CD4-positive, alpha-beta T cell treated with Interferon alpha-2 for 1 hour (primary cell): ENCODE results near the gene TBC1D17.
A peak's percentile ranks its signal among the peaks of the same experiment; 100 is the strongest.

Source experiments
- DNase-seq, 2 donors: peaks; one replicate each; pipeline ENCODE4 v3.0.0-alpha.2; 2020 to 2022

TBC1D17 gene

DNA sequence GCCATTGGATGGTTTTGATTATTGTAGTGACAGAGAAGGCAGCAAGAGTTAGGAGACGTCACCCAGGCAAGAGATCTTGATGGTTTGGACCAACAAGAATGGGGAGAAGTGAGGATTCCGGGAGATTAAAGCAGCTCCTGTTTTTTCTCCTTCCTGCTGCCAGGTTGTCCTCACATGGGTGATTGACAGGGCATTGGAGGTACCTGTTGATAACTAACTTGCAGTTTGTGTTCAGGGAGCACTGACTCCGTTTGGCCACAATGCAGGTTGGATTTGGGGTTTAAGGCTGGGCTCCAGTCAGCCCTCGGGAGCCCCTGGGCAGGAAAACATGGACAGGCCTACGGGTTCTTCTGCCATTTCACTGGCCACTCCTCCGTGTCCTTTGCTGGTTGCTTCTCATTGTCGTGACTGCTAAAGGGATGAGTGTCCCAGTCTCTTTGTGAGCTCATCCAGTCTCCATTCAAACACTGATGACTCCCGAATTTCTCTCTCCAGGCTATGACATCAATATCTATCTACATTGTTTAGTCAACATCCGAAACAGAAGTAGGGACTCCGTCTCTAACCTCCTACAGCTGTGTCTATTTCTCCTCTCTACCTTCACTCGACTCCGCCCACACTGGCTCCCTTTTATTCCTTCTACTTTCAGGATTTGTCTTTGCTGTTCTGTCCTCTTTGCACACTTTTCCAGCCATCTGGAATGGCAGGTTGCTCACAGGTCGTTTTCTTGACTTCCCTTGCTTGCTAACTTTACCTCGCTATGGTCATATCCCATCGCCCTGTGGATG is 27.9 kb upstream of the TBC1D17 start:
- no peak for DNase-seq

DNA sequence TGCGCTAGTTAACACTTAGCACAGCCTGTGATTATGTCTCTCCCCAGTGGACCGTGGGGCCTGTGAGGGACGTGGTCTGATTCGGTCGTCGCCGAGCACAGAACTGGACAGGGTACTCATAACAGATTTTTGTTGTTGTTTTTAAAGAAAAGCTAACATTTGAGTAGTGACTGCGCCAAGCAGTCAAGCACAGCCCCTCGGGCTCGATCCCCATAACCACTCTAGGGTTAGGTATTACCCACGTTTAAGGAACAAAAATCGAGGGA is 27.3 kb upstream of the TBC1D17 start:
- DNase-seq, result no peak

DNA sequence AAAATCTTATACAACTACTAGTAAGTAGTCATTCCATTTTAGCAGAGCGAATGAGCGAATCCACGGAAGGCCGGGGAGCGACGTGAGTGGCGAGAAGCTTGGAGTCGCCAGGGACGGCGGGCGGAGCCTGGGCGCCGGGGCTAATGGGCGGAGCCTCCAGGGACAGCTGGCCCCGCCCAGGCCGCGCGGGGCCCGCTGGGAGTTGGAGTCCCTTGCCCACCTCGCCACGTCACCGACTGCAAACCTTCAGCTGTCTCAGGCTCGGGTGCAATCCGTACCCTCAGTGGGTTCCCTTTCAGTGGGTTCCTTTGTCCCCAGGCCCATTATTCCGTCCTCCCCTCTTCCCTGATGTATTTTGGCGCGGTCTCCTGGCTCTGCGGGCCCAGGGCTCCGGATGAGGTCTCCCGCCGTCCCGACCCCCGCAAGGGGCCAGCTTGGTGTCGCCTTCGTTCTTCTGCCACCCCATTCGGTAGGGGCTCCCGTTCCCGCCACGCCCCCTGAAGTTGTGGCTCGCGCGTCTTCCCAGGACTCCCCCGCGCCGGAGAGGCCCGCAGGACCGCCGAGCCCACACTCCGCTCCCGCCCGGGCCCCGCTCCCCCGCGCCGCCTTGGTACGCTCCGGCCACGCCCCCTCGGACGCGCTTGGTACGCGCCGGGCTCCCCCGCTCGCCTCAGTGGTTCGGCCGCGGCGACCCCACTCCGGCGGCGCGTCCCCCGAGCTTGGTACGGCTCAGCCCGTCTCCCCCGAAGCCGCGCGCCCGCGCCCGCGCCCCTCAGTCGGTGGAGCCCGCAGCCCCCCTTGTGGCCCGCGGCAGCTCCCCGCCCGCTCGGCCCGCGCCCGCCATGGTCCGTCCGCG is 26.8 kb upstream of the TBC1D17 start, which contains the start of gene PTOV1:
Gene PTOV1, plus strand, starts transcription at position 673 of the 856 bp plus-strand sequence.
- DNase-seq, result peak; percentile 89 to 92

DNA sequence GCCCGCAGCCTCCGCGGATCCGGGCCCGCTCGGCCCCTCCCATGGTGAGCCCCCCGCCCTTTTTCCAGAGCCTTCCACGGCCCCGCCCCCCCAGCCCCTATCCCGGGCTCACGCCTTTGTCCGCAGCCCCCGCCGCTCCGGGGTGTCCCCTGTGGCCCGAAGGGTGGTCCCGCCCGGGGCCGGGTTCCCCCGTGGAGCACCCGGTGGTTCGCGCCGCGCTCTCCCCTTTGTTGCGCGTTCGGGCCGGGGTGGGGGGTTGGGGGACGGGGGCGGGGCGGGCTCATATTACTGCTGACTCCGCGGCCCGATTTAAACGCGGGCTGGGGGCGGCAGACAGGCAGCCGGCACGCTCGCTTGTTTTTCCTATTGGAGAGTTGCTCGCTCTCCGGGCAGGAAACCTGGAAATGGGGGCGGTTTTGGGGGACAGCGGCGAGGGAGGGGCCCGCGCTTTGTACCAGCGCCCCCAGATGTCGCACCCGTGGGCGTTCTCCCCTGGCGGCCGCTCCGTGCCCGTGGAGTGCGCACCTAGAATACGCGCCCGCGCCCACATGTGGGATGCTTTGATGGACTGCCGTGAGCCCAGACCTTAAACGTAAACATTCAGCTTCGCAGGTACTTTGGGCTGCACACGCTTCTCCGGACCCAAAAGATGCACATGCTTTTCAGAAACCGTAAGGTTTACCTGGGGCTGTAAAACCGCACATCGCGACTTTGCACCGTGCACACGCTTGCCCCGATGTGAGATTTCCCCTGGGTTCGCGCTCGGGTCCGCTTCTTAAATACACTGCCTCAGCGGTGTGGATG is 25.8 kb upstream of the TBC1D17 start:
- DNase-seq, result peak in 1 of 2 donors; percentile 47

DNA sequence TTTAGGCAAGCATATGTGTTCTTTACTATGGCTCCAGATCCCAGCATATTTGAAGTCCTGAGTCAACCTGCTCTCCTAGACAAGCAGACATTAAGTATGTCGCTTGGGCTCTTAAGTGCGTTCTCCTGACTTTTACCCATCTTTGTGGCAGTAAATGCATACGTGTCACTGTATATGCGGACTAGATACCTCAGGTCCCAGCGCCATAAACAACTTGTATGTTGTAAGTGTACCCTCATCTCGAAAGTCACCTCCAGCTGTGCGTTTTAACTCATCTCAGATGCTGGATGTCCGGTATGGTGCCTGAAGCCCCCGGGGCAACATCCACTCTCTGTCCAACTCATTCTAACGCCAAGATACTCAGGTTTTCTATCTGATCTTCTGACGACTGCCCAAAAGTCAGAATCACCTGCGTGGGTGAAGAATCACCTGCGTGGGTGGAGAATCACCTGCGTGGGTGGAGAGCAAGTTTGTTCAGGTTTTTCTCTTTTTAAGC is 24.8 kb upstream of the TBC1D17 start:
- no peak for DNase-seq

DNA sequence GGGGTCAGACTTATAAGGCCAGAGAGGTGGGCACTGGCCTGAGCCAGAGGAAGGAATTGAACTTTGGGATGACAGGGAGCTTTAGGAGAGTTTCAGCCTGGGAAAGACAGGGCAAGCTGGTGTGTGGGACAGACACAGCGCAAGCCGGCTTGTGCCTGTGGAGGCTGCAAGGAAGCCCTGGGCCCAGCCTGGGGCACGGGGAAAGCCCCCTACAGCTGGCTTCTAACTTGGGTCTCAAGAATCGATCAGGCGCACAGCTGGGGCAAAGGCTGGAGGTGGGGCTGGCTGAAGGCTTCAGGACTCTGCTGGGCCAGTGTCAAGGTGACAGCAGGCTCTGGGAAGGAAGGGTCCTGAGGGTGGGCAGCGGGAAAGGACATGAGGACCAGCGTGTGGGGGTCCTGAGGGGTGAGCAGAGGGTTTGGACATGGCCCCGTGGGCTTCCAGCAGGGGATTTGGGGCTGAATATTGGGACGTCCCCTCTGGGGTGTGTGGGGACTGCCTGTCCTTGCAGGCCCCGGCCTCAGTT is 23.6 kb upstream of the TBC1D17 start:
- no peak for DNase-seq

DNA sequence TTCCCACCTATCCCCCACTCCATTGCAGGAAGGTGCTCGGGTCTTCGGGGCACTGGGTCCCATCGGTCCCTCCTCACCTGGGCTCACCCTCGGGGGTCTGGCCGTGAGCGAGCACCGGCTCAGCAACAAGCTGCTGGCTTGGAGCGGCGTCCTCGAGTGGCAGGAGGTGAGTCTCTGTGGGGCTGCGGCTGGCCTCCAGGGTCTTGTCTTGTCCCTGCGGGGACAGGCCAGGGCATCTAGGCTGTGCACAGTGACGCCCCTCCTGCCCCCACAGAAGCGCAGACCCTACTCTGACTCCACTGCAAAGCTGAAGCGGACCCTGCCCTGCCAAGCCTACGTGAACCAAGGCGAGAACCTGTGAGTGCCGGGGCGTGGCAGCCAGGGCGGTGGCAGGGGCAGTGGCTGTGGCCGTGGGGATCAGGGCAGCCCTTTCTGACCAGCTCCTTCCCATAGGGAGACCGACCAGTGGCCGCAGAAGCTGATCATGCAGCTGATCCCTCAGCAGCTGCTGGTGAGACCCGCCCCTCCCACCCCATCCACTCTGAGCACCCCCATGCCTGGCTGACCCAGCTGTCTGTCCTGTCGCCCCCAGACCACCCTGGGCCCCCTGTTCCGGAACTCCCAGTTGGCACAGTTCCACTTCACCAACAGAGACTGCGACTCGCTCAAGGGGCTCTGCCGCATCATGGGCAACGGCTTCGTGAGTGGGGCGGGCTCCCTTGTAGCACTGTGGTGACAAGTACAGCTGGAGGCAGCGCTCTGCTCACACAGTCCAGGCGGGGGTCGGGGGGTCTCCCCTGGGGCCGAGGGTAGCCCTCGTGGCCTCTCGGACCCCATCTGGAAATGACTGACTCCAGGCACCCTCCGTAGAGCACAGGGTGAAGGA is 22.9 kb upstream of the TBC1D17 start:
- DNase-seq, result no peak

DNA sequence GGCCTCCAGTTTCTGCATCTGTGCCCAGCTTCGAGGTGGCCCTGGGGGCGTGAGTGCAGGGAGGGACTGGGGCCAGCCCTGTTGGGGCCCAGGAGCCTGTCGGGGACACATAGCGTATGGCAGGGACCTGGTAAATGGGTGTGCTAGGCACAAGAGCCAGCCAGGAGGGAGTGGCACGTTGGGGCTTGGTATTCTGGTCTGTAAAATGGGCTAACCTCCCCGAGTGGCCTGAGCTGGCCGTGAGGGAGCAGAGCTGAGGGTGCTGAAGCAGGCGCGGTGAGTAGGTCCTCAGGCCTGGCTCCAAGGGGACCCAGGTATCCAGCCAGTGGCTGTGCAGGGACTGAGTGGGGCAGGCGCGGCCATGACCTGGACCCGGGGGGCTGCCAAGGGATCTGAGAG is 22.2 kb upstream of the TBC1D17 start:
- DNase-seq, result no peak

DNA sequence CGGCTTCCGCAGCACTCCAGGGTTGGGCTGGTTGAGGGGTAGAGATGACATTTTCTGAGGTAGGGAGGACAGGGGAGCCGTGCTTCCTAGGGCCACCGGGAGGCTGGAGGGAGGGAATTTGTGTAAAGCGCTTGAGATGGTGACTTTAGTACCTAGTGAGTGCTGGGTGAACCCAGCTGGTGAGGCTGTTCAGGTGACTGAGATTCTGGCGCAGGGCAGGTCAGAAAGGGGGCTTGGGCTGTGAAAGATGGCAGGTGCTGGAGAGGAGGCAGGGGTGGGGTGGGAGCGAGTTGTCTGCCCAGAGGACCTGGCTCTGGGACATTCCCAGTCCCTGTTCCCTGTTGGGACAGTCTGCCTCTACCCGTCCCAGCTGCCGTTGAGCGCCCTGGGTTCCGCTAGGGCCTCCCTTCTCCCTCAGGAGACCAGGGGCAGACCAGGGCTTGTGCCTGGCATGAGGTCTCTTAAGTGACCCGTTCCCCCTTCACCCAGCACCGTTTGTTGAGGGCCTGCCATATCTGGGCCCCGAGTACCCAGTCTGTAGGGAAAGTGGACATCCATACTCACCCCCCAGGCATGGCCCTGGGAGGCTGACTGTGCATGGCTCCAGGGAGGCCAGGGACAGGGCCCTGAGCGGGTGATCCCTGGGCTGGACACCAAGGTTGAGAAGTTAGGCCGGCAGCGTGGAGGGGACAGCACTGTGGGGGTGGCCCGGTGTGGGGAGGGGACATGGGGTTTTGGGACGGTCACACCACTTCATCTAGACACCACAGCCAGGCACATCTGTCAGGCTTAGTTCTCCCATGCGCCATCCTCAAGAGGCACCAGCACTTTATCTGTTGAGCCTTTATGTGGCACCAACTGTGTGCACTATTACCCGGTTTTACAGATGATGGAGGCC is 21.6 kb upstream of the TBC1D17 start:
- DNase-seq, result no peak

DNA sequence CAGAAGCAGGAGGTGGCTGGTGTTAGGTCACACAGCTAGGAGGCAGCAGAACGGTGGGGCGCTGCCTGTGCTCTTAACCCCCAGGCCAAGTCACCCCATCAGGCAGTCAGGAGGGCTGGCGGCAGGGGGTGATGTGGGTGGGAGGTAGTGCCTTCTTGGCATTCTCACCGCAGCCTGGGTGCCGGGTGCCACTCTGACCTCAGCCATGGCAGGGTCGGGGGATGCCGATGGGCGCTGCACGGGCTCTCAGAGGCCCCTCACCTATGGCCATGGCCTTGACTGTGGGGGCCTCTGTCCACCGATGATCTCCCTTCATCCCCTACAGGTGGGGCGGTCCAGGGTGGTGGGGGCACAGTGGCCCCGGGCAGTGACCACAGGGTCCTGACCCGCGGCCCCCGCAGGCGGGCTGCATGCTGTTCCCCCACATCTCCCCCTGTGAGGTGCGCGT is 20.9 kb upstream of the TBC1D17 start:
- no peak for DNase-seq

DNA sequence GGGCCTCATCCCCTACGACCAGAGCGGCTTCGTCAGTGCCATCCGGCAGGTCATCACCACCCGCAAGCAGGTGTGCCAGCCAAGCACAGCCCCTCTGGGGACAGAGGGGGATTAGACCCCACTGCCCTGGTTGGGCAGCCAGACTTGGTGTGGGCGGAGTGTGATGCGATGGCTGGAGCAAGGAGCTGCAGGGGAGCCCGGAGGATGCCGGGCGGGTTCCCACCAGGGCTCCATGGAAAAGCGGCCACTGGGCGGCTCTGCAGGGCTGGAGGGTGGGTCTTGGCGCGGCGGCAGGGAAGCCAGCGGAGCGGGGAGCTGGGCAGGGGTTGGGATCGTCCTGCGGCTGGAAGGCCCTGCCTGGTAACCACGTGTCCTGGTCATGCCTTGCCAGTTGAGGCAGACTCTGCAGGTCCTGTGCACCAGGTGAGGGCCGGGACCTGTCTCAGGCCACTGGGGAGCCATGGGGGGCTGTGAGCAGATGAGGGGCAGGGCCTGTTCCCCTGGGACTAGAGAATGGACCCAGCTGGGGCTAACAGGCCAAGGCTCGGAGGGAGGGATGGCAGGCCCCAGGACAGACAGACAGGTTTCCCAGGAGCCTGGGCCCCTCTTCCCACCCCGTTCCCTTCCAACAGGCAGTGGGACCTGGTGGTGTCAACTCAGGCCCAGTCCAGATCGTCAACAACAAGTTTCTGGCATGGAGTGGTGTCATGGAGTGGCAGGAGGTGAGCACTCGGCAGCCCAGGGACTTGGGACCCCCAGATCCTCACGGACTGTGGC is 20.3 kb upstream of the TBC1D17 start:
- DNase-seq, result no peak

DNA sequence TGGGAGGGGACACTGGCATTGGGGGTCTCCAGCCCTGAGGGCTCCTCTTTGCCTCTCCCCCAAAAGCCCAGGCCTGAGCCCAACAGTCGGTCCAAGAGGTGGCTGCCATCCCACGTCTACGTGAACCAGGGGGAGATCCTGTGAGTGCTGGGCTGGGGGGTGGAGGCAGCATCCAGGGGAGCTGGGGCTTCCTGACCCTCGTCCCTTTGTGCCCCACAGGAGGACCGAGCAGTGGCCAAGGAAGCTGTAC is 19.7 kb upstream of the TBC1D17 start:
- DNase-seq, result no peak

DNA sequence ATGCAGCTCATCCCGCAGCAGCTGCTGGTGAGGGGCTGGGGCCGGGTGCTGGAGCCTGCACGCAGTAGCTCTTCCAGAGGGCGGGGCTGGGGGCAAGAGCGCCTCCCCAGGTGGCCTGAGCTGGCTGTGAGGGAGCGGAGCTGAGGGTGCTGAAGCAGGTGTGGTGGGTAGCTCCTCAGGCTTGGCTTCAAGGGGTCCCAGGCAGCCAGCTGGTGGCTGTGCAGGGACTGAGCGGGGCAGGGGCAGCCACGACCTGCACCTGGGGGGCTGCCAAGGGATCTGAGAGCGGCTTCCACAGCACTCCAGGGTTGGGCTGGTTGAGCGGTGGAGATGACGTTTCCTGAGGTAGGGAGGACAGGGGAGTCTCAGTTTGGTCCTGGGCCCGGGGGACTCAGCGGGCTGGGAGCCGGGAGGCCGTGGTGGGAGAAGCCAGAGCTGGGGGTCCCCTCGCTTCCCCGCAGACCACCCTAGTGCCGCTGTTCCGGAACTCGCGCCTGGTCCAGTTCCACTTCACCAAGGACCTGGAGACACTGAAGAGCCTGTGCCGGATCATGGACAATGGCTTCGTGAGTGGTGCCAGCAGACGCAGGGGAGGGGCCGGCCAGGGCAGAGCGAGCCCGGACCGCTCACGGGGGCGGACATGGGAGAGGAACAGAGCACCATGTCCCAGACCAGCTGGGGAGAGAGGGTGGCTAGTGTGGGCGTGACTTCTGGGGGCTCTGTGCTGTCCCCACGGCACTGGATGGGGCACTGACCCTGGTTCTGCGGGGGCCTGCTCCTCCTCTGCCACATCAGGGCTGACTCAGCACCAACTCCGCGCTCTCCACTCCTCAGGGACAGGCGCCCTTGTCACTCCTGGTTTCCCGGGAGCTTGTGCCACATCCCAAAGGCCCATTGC is 19.2 kb upstream of the TBC1D17 start:
- DNase-seq, result no peak

DNA sequence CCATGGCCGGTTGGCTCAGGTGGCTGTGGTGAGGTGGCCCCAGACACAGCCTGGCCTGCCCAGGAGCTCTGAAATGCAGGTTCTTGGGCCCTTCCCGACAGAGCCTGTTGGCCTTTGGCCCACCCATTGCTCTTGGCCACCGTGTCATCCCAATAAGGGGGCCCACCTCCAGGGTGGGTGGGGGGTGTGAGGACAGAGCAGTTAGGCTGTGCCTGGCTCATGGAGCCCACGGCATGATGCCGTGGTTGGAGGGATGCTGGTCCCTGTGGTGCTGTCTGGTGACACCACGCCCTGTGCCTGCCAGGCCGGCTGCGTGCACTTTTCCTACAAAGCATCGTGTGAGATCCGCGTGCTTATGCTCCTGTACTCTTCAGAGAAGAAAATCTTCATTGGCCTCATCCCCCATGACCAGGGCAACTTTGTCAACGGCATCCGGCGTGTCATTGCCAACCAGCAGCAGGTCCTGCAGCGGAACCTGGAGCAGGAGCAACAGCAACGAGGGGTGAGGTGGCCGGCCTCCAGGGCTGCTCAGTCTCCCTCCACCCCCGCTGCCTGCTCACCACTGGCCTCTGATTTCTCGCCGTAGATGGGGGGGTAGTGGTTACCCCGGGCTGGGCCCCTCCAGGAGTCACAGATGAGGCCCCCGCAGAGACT is 17.7 kb upstream of the TBC1D17 start:
- no peak for DNase-seq

DNA sequence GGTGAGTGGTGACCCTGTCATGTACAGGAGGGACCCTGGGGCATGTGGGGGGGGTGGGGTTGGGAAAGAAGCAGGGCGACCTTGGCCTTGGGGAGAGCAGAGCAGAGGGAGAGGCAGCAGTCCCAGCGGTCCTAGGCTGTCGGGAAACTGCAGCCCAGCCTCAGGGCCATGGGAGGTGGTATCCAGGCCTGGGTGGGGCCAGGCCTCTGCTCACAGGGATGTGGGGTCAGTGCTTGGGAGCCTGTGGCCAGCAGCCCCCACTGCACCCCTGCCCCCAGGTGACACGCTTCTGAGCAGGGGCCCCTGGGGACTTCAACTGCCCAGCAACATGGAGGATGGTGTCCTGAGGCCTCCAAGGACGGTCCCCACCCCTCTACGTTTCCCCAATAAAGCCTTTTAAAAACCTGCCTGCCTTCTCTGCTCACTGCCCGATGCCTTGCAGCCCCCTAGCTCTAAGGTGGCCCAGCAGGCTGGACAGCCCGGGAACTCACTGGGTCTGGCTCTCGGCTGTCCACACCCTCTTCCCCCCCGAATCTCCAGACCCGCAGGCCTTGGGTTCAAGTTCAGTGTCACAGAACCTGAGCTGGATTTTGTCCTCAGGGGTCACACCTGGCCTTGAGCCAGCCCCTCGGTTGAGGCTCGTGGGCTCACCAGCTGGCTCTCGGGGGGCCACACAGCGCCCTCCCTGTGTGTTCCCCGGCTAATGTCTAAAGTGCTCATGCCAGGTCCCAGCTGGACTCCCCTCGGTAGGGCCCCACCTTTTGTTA is 17.0 kb upstream of the TBC1D17 start:
- no peak for DNase-seq

DNA sequence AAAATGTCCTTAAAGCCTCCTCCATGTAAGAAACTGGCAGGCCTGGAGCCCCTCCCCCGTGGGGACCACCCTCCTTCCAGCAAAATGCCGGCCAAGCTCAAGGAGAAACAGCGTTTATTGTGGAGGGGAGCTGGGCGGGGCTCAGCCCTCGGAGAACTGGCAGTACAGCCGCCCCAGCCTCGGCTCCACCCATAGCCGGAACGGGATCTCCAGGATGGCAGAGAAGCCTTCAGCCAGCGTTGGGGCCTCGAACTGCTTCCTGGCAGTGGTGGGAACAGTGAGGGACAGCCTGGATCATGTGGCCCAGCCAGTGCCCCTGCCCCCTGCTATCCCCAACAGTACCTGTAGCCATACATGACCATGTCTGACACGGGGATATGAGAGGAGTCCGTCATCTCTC is 16.4 kb upstream of the TBC1D17 start:
- DNase-seq, result no peak

DNA sequence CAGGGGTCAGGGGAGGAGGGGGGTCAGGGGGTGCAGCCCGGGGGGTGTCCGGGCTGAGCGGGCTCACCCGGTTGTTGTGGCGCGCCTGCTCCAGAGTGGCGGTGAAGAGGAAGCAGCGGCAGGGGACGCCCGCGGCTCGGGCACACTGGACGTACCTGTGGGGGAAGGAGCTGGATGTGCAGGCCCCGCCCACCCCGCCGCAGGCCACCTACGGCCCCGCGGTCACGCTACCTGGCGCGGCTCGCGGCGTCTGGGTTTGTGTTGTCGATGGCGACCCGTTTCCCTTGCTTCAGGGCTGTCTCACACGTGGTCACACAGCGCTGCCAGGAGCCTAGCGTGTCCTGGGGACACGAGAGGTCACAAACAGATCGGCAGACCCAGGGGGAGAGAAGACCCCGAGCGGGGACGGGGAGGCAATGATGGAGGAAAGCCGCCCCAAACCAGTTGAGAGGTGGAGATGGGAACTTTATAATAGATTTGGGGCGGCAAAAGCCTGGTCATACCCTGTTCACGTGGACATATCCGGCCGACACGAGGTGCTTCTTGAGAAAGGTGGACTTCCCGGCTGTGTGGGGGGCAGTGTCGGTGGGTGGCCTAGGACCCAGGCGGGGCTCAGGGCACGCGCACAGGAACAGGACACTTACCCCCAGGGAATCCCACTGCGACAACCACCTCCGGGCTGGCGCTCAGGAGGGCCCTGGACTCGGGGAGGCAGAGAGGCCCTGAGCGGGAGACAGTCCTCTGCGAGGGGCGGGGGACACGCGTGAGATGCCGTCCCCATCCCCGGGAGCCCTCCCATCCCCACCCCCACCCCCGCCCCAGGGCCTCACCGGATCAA is 15.7 kb upstream of the TBC1D17 start:
- DNase-seq, result no peak
